Fibroblast of lung (primary cell): ENCODE data around the gene PTH.

Source experiments
- CTCF ChIP-seq, 2 donors: IDR thresholded peaks in 1 of 2; conservative IDR thresholded peaks in 1 of 2; 1 replicate in 1 of 2; 2 replicates in 1 of 2; pipeline ENCODE4 v1.5.1; 2011 to 2012; ENCODE audit warnings: low read length in 2 of 2, control low read depth in 1 of 2, inconsistent platforms in 1 of 2, low read depth in 1 of 2, mild to moderate bottlenecking in 1 of 2
- EZH2 ChIP-seq: IDR thresholded peaks from 2 replicates; pipeline ENCODE4 v1.5.1; 2012; ENCODE audit warnings: low read length, control low read depth, mild to moderate bottlenecking; ENCODE audit errors: missing control alignments

GRCh38 chr11:13448876-13449275 lies 46.9 kb downstream of the PTH start:
- TF ChIP-seq CTCF (conservative IDR thresholded peaks at IDR 0.05 in 1 of 2, IDR thresholded peaks at IDR 0.05 in 1 of 2; ENCODE audit: low read depth in 1 of 2, low read length in 2 of 2) (no peak), EZH2 (no peak)
